GM21447 (cell line): Measurements from ENCODE around the gene PAQR8.

Experiments
- ATAC-seq: cut with Tn5 transposase; IDR thresholded peaks from one replicate; pipeline ENCODE4 v1.9.1; 2021; ENCODE audit not compliant: unreplicated experiment

PAQR8 gene, protein sequence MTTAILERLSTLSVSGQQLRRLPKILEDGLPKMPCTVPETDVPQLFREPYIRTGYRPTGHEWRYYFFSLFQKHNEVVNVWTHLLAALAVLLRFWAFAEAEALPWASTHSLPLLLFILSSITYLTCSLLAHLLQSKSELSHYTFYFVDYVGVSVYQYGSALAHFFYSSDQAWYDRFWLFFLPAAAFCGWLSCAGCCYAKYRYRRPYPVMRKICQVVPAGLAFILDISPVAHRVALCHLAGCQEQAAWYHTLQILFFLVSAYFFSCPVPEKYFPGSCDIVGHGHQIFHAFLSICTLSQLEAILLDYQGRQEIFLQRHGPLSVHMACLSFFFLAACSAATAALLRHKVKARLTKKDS

GRCh38 chr6:52361945-52362442 lies at the start of gene PAQR8:
PAQR8 (plus strand) TSS chr6:52362151; CDS start chr6:52403214, 41,063 bp downstream.
- ATAC-seq = peak; percentile 73

GRCh38 chr6:52312461-52312860 lies 49.5 kb upstream of the PAQR8 start:
- ATAC-seq = no peak

- ATAC-seq = no peak
Observed at GRCh38 chr6:52314752-52315151, 47.2 kb upstream of the PAQR8 start.

GRCh38 chr6:52317211-52317610 lies 44.7 kb upstream of the PAQR8 start:
- no peak for ATAC-seq

- ATAC-seq = peak; percentile 100
Observed at GRCh38 chr6:52317841-52318581, 43.9 kb upstream of the PAQR8 start.

DNA sequence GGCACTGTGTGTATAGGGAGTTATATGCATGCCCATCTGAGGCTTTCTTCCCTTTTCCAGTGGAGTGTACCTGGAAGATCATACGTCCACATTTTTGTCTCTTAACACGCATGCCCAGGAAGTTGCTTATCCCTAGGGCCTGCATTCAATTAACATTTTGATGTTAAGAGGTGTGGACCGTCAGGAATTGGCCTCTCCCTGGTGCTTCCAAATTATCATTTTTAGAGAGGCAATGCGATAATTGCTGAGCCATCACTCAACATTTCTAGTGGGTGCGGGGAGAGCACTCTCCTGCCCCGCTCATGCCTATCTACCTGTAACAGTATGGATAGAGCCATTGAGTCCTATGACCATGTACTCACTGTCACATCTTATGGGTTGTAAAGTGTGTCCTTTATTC lies 37.8 kb upstream of the PAQR8 start:
- ATAC-seq = no peak

GRCh38 chr6:52325695-52326471 lies 36.1 kb upstream of the PAQR8 start:
- no peak for ATAC-seq

DNA sequence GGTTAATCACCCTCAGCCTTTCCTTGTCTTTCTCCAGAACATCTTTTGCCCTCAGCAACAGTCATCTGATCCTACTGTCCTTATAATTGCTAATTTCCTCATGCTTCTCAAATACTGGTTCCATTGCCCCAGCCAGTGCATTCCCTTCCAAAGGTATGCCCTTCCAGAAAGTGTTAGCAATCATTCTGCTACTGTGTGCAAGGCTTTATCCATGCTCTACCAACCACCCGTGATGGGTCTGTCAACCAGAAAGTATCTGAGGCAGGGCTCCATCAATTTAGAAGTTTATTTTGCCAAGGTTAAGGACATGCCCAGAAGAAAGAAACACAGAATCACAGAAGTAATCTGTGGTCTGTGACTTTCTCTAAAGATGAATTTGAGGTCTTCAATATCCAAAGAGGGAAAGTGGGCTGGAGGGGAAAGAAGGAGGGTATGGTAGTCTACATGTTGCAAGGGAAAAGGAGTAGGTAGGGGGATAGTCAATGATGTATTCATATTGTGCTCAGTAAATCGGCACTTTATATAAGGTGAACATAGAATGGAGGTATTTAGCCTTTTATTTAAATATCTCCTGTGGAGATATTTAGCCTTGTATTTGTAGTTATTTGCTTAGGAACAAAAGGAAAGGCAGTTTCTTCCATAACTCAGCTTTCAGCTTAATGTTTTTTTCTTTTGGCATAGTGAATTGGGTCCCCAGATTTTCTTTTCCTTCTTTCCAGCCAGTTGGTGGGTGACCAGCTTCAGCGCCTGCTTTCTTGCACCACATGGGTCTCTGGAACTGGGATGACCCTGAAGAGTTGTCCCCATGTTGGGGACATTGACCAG lies 35.2 kb upstream of the PAQR8 start:
- no peak for ATAC-seq

GRCh38 chr6:52328303-52328662 lies 33.7 kb upstream of the PAQR8 start:
- no peak for ATAC-seq

- no peak for ATAC-seq
Observed at GRCh38 chr6:52328729-52329128, 33.2 kb upstream of the PAQR8 start.

DNA sequence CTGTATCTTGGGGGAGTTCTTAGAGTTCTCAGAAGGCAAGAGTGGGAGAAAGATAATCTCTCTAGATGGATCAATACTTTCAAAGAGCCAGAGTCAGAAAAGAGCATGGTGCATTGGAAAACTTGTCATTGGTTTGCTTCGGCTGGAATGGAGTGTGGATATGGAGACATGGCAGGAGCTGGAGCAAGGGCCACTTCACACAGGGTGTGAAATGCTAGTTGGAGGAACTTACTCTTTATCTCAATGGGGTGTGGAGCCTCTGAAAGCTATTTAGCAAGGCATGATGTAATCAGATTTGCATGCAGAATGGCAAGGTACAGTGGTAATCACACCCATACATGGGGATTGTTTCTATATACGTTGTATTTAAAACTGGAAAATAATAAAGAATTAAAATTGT lies 31.5 kb upstream of the PAQR8 start:
- no peak for ATAC-seq

DNA sequence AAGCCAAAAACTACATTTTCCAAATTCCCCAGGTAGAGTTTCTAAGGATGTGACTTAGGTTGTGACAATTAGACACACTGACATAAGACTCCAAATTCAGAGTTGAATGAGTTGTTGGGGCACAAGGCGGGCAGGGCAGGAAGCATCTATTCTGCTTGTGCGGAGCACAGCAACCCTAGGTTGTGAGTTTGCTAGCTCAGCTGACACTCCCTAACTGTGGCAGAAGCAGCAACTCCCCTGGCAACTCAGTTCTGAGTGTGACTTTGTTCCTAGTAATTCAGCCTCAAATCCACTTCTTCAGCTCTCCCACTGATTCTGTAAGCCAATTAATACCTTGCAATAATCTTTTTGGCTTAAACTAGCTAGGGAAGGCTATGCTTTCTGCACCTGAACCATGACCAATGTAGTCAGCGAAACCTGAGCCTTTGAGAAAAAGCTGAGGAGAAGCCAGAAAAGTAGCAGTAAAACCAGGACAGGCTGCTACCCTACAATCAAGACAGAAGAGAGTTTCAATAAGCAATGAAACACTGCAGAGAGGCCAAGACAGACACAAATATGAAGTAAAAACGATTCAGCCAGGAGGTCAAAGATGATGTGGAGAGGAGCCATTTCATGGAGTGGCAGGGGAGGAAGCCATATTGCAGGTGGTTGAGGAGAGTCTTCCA lies 30.0 kb upstream of the PAQR8 start:
- ATAC-seq = no peak

- ATAC-seq = peak; percentile 62
Observed at GRCh38 chr6:52333840-52334200, 28.1 kb upstream of the PAQR8 start.

DNA sequence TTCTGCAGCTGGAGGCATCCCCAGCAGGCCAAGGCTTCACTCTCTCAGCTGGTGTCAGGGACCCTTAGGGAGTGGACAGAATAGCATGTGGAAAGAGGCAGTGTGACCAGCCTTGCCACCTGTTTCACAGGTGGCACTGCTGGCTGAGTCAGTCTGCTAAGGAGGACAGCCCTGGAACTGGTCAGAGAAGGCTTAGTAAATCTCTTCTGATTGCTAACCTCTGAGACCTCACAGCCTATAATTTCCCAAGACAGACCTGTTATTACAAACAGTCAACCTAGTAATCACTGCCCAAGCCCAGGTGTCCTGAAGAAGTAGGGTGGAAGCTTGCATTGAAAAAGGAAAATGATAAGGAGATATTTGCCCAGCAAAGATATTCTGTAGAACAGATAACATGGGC lies 26.4 kb upstream of the PAQR8 start:
- no peak for ATAC-seq

DNA sequence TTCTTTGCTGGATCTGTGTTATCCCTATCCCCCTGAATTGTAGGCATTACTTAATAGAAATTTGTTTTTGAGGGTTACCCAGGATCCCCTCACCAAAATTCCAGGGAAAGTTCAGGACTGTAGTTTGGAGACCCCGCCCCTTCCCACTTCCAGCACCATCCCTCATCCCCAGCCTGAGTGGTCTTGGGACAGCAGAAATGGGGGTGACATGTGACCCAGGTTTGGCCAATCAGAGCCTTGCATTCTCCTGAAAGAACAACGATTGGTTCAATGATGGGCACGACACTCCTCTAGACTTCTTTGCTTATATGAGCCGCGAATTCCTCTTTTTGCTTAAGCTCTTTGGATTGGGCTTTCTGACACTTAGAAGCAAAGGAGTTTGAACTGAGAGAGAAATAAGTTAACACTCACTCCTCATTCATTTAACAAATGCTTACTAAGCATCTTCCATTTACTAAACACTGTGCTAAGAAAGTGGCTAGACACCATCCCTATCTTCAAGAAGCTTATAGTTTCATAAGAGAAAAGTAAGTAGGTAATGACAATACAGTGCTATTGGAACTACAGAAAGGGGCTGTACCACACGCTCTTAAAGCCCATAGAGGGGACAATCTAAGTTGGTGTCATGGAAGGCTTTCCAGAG lies 24.9 kb upstream of the PAQR8 start:
- no peak for ATAC-seq

- ATAC-seq = peak; percentile 73
Observed at GRCh38 chr6:52337633-52338290, 24.2 kb upstream of the PAQR8 start.

- ATAC-seq = no peak
Observed at GRCh38 chr6:52340603-52340880, 21.4 kb upstream of the PAQR8 start.

GRCh38 chr6:52341561-52342260 lies 20.2 kb upstream of the PAQR8 start:
- no peak for ATAC-seq

GRCh38 chr6:52345311-52345710 lies 16.6 kb upstream of the PAQR8 start:
- ATAC-seq = no peak
